DND-41 (cell line): ENCODE data around the gene CLNS1A.

Experiments used
- EZH2 ChIP-seq: IDR thresholded peaks from 3 replicates; pipeline ENCODE4 v1.6.1; 2012; ENCODE audit warnings: borderline replicate concordance, low read depth, mild to moderate bottlenecking, moderate library complexity, low read length, inconsistent platforms; ENCODE audit not compliant: severe bottlenecking
- TF ChIP-seq, protein P1 (sequence below): IDR thresholded peaks from 2 replicates; pipeline ENCODE4 v1.5.1; 2012; ENCODE audit warnings: borderline replicate concordance, low read length, moderate library complexity, mild to moderate bottlenecking; ENCODE audit not compliant: poor library complexity, severe bottlenecking; ENCODE audit errors: extremely low read depth

DNA sequence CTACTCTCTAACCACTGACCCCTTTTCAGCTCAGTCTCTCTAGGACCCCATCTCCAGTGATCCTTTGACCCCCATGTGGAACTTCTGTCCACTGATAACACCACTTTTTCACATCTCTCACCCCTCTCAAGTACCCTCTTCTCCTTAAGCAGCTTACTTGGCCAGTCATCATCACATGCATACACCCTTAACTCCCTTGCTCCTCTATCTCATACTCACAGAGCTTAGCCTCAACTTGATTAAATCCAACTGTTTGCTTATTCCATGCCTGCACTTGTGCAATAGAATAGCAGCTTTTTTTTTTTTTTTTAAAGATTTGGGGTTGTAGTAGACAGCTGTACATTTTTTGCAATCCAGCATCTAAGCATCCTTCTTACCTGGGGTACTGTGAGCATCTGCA, 25.7 kb downstream of the CLNS1A start:
- TF ChIP-seq, protein P1, sequence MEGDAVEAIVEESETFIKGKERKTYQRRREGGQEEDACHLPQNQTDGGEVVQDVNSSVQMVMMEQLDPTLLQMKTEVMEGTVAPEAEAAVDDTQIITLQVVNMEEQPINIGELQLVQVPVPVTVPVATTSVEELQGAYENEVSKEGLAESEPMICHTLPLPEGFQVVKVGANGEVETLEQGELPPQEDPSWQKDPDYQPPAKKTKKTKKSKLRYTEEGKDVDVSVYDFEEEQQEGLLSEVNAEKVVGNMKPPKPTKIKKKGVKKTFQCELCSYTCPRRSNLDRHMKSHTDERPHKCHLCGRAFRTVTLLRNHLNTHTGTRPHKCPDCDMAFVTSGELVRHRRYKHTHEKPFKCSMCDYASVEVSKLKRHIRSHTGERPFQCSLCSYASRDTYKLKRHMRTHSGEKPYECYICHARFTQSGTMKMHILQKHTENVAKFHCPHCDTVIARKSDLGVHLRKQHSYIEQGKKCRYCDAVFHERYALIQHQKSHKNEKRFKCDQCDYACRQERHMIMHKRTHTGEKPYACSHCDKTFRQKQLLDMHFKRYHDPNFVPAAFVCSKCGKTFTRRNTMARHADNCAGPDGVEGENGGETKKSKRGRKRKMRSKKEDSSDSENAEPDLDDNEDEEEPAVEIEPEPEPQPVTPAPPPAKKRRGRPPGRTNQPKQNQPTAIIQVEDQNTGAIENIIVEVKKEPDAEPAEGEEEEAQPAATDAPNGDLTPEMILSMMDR = no peak
- no peak for TF ChIP-seq EZH2
